ENCODE results near the gene STAT5B. TPM values are rescaled to one million over a fixed set of nuclear protein-coding genes. Genes with fewer than 3 reads are reported as not detected.

Gene STAT5B
- total and polyA plus RNA-seq, 9 of the 15 experiments (the other 6 are each of a cell fraction or from before 2014, with no cell fraction given): 20.8 to 176 (median 92.4) TPM

GRCh38 chr17:42325026-42325425, 48.8 kb upstream of the STAT5B start:
- Histone ChIP-seq H3K79me2 (ENCODE audit: control insufficient read depth, insufficient read depth, low read length) (peaks cover 12% of the 10 kb centered on the region), H3K9me1 (ENCODE audit: control insufficient read depth, insufficient read depth, low read length) (no peaks in the 10 kb centered on the region), H3K4me2 (ENCODE audit: insufficient read depth, low read length) (no peak overlapping the region), H3K36me3 (ENCODE audit: control insufficient read depth, insufficient read depth, low read length) (peaks cover 72% of the 10 kb centered on the region), H2AFZ (ENCODE audit: low read depth, low read length) (no peak overlapping the region), H4K20me1 (replicated peaks; ENCODE audit: control insufficient read depth, insufficient read depth, low read length) (no peaks in the 10 kb centered on the region), H3K27me3 (ENCODE audit: control insufficient read depth in 2 of 2, insufficient read depth in 2 of 2, low read length in 2 of 2) (no peaks in the 10 kb centered on the region), H3K27ac (ENCODE audit: extremely low read depth, low read depth, low read length) (no peak overlapping the region), H3K4me1 (replicated peaks in 1 of 2; ENCODE audit: control insufficient read depth in 2 of 2, insufficient read depth in 2 of 2, low read length in 2 of 2) (peaks cover 25 to 30% of the 10 kb centered on the region in 2 experiments), H3K9ac (ENCODE audit: insufficient read depth in 1 of 2, low read depth in 2 of 2, low read length in 2 of 2) (peak overlapping the region in 1 of 2 experiments; percentile 53; a peak in 1 of 4 replicates), H3K9me3 (replicated peaks; ENCODE audit: control insufficient read depth, insufficient read depth, low read depth, low read length) (no peaks in the 10 kb centered on the region), H3K4me3 (no peak overlapping the region)
- in situ Hi-C loops (cut with MboI) (no loop called here), intact Hi-C loops (cut with micrococcal nuclease) (no loop called here)
- ChIA-PET POLR2A (interaction anchor here (1.1 kb wide), 1 partner anchor 10 kb away, joined by 3 read pairs; no protein-coding TSS in a partner anchor), CTCF (ENCODE audit: low intra/inter-chr PET ratio) (no interaction called here)
- no peak for DNase-seq (ENCODE audit: extremely low read depth in 1 of 4, low spot score in 3 of 4)
- WGBS (ENCODE audit: insufficient coverage, low coverage, missing lambda C conversion rate): 99% methylated on average over 7 of the region's 7 CpGs
- no peak for ATAC-seq
- no TSS peak for BruUV-seq (replicated peaks)
- FAIRE-seq: no peak
- TF ChIP-seq POLR2G (IDR thresholded peaks at IDR 0.05; ENCODE audit: low read depth, low read length): no peak
- no peak for TF ChIP-seq BDP1 (IDR thresholded peaks at IDR 0.05; ENCODE audit: insufficient read depth, insufficient read length)
- TF ChIP-seq ARID1B (IDR thresholded peaks at IDR 0.05): no peak
- TF ChIP-seq ILF3 (IDR thresholded peaks at IDR 0.05; ENCODE audit: borderline replicate concordance): no peak

GRCh38 chr17:42323268-42323773, 47.1 kb upstream of the STAT5B start:
- ChIA-PET CTCF (ENCODE audit: low intra/inter-chr PET ratio) (interaction anchor here (0.6 to 3.2 kb wide), 11 partner anchors 10 to 396 kb away, joined by 3 to 46 read pairs (median 3); partner anchors contain the start of gene ATP6V0A1), POLR2A (interaction anchor here (0.9 to 1.5 kb wide), 3 partner anchors 12 to 196 kb away, joined by 3 to 6 read pairs (median 4); no protein-coding TSS in a partner anchor)
- no peak overlapping the region for H3K4me3 ChIP-seq
- FAIRE-seq: no peak
- no peak overlapping the region; a peak in 1 of 4 replicates for H3K9ac ChIP-seq (ENCODE audit: insufficient read depth in 1 of 2, low read depth in 2 of 2, low read length in 2 of 2)
- in situ Hi-C loops (cut with MboI) (loop anchor here (5.0 kb wide), 2 partner anchors 79 to 204 kb away; no protein-coding TSS in a partner anchor), intact Hi-C loops (cut with micrococcal nuclease) (loop anchor here (1.0 to 5.0 kb wide), 4 partner anchors 64 to 194 kb away; partner anchors contain the start of genes ATP6V0A1 and STAT3)
- peaks cover 39 to 43% of the 10 kb centered on the region in 2 experiments for H3K4me1 ChIP-seq (replicated peaks in 1 of 2; ENCODE audit: control insufficient read depth in 2 of 2, insufficient read depth in 2 of 2, low read length in 2 of 2)
- peak overlapping the region; percentile 23; the same call in 2 of the 3 replicates for H3K27ac ChIP-seq (ENCODE audit: extremely low read depth, low read depth, low read length)
- H3K4me2 ChIP-seq (ENCODE audit: insufficient read depth, low read length): peak overlapping the region; percentile 36; the same call in 1 of the 2 replicates
- no peak for DNase-seq (ENCODE audit: extremely low read depth in 1 of 4, low spot score in 3 of 4)
- no peaks in the 10 kb centered on the region for H3K9me1 ChIP-seq (ENCODE audit: control insufficient read depth, insufficient read depth, low read length)
- H3K9me3 ChIP-seq (replicated peaks; ENCODE audit: control insufficient read depth, insufficient read depth, low read depth, low read length): no peaks in the 10 kb centered on the region
- TF ChIP-seq MAFK (IDR thresholded peaks at IDR 0.05; ENCODE audit: low read length) (peak; percentile 89), MAFF (IDR thresholded peaks at IDR 0.05; ENCODE audit: low read length) (peak; percentile 89), ZNF316 (IDR thresholded peaks at IDR 0.05) (peak; percentile 96), C11orf30 (IDR thresholded peaks at IDR 0.05; ENCODE audit: low read depth) (peak; percentile 92), TSHZ1 (CRISPR knock-in tag; IDR thresholded peaks at IDR 0.05) (no peak), MAFG (tag; conservative IDR thresholded peaks at IDR 0.05) (peak; percentile 87)
- no peaks in the 10 kb centered on the region for H4K20me1 ChIP-seq (replicated peaks; ENCODE audit: control insufficient read depth, insufficient read depth, low read length)
- H2AFZ ChIP-seq (ENCODE audit: low read depth, low read length): no peak overlapping the region
- peaks cover 28% of the 10 kb centered on the region for H3K79me2 ChIP-seq (ENCODE audit: control insufficient read depth, insufficient read depth, low read length)
- 73% methylated on average over 5 of the region's 5 CpGs for WGBS (ENCODE audit: insufficient coverage, low coverage, missing lambda C conversion rate)
- H3K27me3 ChIP-seq (ENCODE audit: control insufficient read depth in 2 of 2, insufficient read depth in 2 of 2, low read length in 2 of 2): no peaks in the 10 kb centered on the region
- peaks cover 72% of the 10 kb centered on the region for H3K36me3 ChIP-seq (ENCODE audit: control insufficient read depth, insufficient read depth, low read length)
- ATAC-seq: no peak
- BruUV-seq (replicated peaks): no TSS peak

Data from K562 (cell line).